ENCODE data around the gene RHOG.
A peak's percentile ranks its signal among the peaks of the same experiment; 100 is the strongest.
"Not testable (repeated sequence)": the region's sequence is repeated elsewhere in the genome, so short reads cannot be mapped to it uniquely, and the experiment has no call there.

RHOG gene

GRCh38 chr11:3840870-3841425 lies at the start of gene RHOG:
TSS of gene RHOG (minus strand) at chr11:3840959. CDS start at chr11:3828138, 12,821 bp downstream.
- DNase-seq (ENCODE audit: low spot score) = peak; percentile 97

GRCh38 chr11:3890014-3890413 lies 49.3 kb upstream of the RHOG start:
- DNase-seq (ENCODE audit: low spot score) = no peak

GRCh38 chr11:3888876-3889275 lies 48.1 kb upstream of the RHOG start:
- no peak for DNase-seq (ENCODE audit: low spot score)

GRCh38 chr11:3886985-3887384 lies 46.2 kb upstream of the RHOG start:
- no peak for DNase-seq (ENCODE audit: low spot score)

- no peak for DNase-seq (ENCODE audit: low spot score)
Measured at GRCh38 chr11:3885855-3886254, 45.1 kb upstream of the RHOG start.

GRCh38 chr11:3882655-3883054 lies 41.9 kb upstream of the RHOG start:
- DNase-seq (ENCODE audit: low spot score) = no peak

- DNase-seq (ENCODE audit: low spot score) = peak; percentile 27
Measured at GRCh38 chr11:3880724-3881123, 40.0 kb upstream of the RHOG start.

GRCh38 chr11:3879967-3880542 lies 39.3 kb upstream of the RHOG start:
- no peak for DNase-seq (ENCODE audit: low spot score)

GRCh38 chr11:3879216-3879966 lies 38.6 kb upstream of the RHOG start:
- DNase-seq (ENCODE audit: low spot score) = no peak

GRCh38 chr11:3878258-3878584 lies 37.5 kb upstream of the RHOG start:
- DNase-seq (ENCODE audit: low spot score) = no peak

GRCh38 chr11:3877364-3878257 lies 36.9 kb upstream of the RHOG start:
- no peak for DNase-seq (ENCODE audit: low spot score)

- DNase-seq (ENCODE audit: low spot score) = no peak
Measured at GRCh38 chr11:3876613-3877012, 35.9 kb upstream of the RHOG start.

- DNase-seq (ENCODE audit: low spot score) = no peak
Measured at GRCh38 chr11:3873712-3874349, 33.1 kb upstream of the RHOG start.

- no peak for DNase-seq (ENCODE audit: low spot score)
Measured at GRCh38 chr11:3867209-3868091, 26.7 kb upstream of the RHOG start.

- no peak for DNase-seq (ENCODE audit: low spot score)
Measured at GRCh38 chr11:3866836-3867208, 26.1 kb upstream of the RHOG start.

GRCh38 chr11:3866206-3866605 lies 25.4 kb upstream of the RHOG start:
- DNase-seq (ENCODE audit: low spot score) = no peak

- peak; percentile 59 for DNase-seq (ENCODE audit: low spot score)
Measured at GRCh38 chr11:3865388-3866193, 24.8 kb upstream of the RHOG start.

- DNase-seq (ENCODE audit: low spot score) = no peak
Measured at GRCh38 chr11:3861683-3862082, 20.9 kb upstream of the RHOG start.

GRCh38 chr11:3860898-3861393 lies 20.2 kb upstream of the RHOG start:
- DNase-seq (ENCODE audit: low spot score) = not testable (repeated sequence)

GRCh38 chr11:3860375-3860774 lies 19.6 kb upstream of the RHOG start:
- DNase-seq (ENCODE audit: low spot score) = no peak

Data from GM03348 (cell line).